PFSK-1 (cell line): Measurements from ENCODE around the gene DDX17.

ENCODE experiments used
- FOXP2 ChIP-seq: optimal IDR thresholded peaks from 2 replicates; pipeline ENCODE3; 2011; ENCODE audit warnings: borderline replicate concordance, control low read depth, inconsistent platforms; ENCODE audit not compliant: insufficient read depth; ENCODE audit errors: extremely low read length, extremely low read depth
- POLR2AphosphoS5 ChIP-seq: IDR thresholded peaks from 2 replicates; pipeline ENCODE4 v1.6.1; 2012; ENCODE audit warnings: low read depth, mild to moderate bottlenecking, control low read depth, low read length, moderate library complexity
- SIN3A ChIP-seq: IDR thresholded peaks from 2 replicates; pipeline ENCODE4 v1.6.1; 2012; ENCODE audit warnings: mild to moderate bottlenecking, low read length, moderate library complexity, borderline replicate concordance; ENCODE audit not compliant: insufficient read depth
- TAF1 ChIP-seq: IDR thresholded peaks from 2 replicates; pipeline ENCODE4 v1.6.1; 2012; ENCODE audit warnings: low read length, control low read depth, borderline replicate concordance; ENCODE audit not compliant: insufficient read depth
- TF ChIP-seq, protein P1 (sequence below), 2 experiments: IDR thresholded peaks; 2 replicates each; pipeline versions ENCODE4 v1.6.1 to v1.8.0; 2011 to 2012; ENCODE audit warnings: low read depth in 2 of 2, low read length in 2 of 2, control low read depth in 1 of 2, inconsistent platforms in 1 of 2, mild to moderate bottlenecking in 1 of 2, moderate library complexity in 1 of 2; ENCODE audit not compliant: insufficient read depth in 1 of 2

DDX17 gene

DNA sequence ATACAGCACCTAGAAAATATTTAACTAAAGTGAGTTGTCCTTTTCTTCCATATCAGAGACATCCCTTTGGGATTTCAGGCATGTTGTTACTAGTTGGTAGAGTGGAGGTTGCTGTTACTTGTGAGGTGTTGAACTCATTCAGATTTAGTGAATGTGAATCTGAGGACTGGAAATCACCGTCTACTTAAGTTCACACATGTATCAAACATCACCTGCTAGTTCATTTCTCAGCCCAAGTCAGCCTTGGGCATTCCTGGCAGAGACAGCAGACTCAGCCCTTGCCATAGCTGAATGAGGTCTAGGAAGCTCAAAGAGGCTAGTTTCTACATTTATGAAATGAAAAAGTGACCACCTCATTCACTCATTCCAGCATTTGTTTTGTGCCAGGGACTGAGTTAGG, 28.5 kb downstream of the DDX17 start:
- TF ChIP-seq POLR2AphosphoS5 (no peak), FOXP2 (no peak), TAF1 (no peak), SIN3A (no peak)
- TF ChIP-seq, protein P1, sequence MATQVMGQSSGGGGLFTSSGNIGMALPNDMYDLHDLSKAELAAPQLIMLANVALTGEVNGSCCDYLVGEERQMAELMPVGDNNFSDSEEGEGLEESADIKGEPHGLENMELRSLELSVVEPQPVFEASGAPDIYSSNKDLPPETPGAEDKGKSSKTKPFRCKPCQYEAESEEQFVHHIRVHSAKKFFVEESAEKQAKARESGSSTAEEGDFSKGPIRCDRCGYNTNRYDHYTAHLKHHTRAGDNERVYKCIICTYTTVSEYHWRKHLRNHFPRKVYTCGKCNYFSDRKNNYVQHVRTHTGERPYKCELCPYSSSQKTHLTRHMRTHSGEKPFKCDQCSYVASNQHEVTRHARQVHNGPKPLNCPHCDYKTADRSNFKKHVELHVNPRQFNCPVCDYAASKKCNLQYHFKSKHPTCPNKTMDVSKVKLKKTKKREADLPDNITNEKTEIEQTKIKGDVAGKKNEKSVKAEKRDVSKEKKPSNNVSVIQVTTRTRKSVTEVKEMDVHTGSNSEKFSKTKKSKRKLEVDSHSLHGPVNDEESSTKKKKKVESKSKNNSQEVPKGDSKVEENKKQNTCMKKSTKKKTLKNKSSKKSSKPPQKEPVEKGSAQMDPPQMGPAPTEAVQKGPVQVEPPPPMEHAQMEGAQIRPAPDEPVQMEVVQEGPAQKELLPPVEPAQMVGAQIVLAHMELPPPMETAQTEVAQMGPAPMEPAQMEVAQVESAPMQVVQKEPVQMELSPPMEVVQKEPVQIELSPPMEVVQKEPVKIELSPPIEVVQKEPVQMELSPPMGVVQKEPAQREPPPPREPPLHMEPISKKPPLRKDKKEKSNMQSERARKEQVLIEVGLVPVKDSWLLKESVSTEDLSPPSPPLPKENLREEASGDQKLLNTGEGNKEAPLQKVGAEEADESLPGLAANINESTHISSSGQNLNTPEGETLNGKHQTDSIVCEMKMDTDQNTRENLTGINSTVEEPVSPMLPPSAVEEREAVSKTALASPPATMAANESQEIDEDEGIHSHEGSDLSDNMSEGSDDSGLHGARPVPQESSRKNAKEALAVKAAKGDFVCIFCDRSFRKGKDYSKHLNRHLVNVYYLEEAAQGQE (IDR thresholded peaks at IDR 0.05; ENCODE audit: insufficient read depth in 1 of 2, low read depth in 2 of 2, low read length in 2 of 2), result no peak

DNA sequence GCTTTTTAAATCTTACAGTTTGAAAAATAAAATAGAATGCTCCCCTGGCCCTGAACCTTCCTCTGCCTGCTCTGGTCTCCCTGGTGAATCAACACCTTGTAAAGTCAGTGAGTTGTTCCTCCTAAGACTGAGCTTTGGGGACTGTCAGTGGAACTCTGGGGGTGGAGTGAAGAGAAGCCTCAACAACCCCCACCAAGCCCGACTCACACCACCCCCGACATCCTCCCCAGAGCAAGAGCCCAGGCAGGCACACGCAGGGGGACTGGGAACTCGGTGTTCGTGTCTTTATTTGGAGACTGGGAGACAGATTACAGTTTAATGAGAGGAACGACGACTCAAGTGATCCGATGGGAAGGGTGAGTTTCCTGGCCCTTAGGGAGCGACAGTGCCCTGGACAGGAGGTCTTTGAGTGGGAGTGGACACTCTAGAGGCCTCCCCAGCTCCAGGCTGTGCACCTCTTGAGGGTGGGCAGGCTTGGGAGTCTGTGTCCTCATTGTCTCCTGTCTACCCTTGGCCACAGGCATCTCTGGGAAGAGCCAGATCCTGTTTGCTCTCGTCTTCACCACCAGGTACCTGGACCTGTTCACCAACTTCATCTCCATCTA, 32.0 kb downstream of the DDX17 start:
- TF ChIP-seq, protein P1 (IDR thresholded peaks at IDR 0.05; ENCODE audit: insufficient read depth in 1 of 2, low read depth in 2 of 2, low read length in 2 of 2), result no peak
- TF ChIP-seq FOXP2 (no peak), POLR2AphosphoS5 (no peak), SIN3A (no peak), TAF1 (no peak)

DNA sequence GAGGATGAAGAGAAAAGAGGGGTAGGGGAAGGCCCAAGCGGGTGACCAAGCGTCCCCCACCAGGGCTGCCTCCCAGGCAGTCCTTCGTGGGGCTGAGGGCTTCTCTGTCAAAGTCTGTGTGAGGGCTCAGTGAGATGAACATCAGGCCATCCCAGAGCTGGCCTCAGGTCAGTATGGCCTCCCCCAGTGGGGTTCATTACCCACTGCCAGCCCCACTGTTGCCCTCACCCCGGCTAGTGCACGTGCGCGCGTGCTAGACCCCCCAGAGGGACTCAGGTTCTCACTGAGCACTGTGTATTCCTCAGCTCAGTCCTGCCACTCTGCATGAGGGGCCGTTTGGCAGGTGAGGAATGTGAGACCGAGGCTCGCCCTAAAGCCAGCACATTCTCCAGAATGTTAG, 34.9 kb downstream of the DDX17 start:
- no peak for TF ChIP-seq SIN3A
- TF ChIP-seq FOXP2, result no peak
- no peak for TF ChIP-seq POLR2AphosphoS5
- TF ChIP-seq, protein P1 (IDR thresholded peaks at IDR 0.05; ENCODE audit: insufficient read depth in 1 of 2, low read depth in 2 of 2, low read length in 2 of 2), result no peak
- no peak for TF ChIP-seq TAF1

DNA sequence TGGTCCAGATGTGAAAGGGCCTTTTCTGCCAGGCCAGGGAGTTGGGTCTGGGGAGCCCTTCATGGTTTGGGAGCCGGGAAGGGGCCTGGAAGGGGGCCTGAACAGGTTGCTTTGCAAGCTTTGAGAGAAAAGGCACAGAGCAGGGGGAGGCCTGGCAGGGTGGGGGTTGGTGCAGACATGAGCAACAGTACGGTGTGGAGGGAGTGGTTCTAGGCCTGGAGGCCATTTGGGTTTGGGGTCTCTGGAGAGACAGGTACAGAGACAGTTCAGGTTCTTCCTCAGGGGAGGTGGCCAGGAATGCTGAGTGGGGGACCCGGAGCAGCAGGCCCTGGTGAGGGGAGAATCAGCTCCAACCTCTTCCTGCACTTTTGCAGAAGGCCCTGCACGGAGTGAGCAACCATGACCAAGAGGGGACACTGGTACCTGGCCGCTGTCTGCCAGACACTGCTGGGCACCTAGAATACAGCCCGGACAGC, 36.8 kb downstream of the DDX17 start:
- TF ChIP-seq POLR2AphosphoS5 (no peak), SIN3A (no peak)
- TF ChIP-seq, protein P1 (IDR thresholded peaks at IDR 0.05; ENCODE audit: insufficient read depth in 1 of 2, low read depth in 2 of 2, low read length in 2 of 2), result no peak

DNA sequence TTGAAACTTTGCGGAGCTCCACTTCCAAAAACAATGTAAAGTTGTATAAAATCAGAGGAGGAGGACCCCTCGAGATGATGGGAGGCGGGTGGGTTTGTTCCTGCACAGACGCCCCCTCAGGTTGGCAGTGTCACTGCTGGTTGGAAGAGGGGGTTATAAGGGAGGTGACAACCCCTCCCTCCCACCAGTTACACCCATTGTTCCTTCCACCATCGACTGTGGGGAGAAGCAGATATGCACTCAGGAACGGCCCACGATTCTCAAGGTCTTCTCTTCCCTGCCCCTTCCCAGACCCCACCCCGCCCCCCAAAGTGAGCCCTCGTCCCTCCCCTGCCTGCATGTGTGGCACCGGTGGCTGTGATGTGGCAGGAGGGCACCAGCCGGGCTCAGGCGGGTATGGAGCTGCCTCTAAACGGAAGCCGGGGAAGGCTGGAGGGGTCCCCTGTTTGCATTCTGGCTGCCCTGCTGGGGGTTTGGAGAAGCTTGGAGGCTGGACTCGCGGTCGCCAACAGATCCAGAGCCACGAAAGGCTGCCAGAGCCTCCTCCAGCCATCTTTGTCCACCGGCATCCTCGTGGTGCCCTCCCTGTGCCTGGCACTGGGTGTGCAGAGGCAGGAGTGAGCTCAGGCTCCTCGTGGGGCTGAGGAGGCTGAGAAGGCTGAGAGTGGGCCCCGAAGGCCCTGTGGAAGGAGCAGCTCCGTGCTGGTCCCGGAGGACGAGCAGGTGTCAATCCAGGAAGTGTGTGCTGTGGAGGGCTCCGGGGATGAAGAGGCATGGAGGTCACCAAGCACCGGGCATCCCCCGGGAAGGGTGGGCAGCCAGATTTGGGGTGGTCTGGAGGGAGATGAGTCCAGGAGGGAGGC, 37.4 kb downstream of the DDX17 start:
- no peak for TF ChIP-seq FOXP2
- no peak for TF ChIP-seq POLR2AphosphoS5
- TF ChIP-seq, protein P1 (IDR thresholded peaks at IDR 0.05; ENCODE audit: insufficient read depth in 1 of 2, low read depth in 2 of 2, low read length in 2 of 2), result no peak
